GM19193 (cell line): ENCODE results near the gene PCYT2.
A peak's percentile ranks its signal among the peaks of the same experiment; 100 is the strongest.

ENCODE experiments used
- POLR2A ChIP-seq: IDR thresholded peaks from 4 replicates; pipeline ENCODE4 v1.6.1; 2011; ENCODE audit not compliant: insufficient read depth, insufficient read length; ENCODE audit errors: extremely low read depth

The PCYT2 gene

GRCh38 chr17:81868674-81869220 is 42.5 kb downstream of the PCYT2 start:
- TF ChIP-seq POLR2A, result no peak

- no peak for TF ChIP-seq POLR2A
Observed at GRCh38 chr17:81867991-81868673, 43.1 kb downstream of the PCYT2 start.

- peak; percentile 65 for TF ChIP-seq POLR2A
Observed at GRCh38 chr17:81867170-81867990, 43.8 kb downstream of the PCYT2 start.

GRCh38 chr17:81866440-81867169 is 44.6 kb downstream of the PCYT2 start:
- TF ChIP-seq POLR2A, result peak; percentile 43

- TF ChIP-seq POLR2A, result peak; percentile 44
Observed at GRCh38 chr17:81865733-81866439, 45.3 kb downstream of the PCYT2 start.

- TF ChIP-seq POLR2A, result no peak
Observed at GRCh38 chr17:81865358-81865732, 45.9 kb downstream of the PCYT2 start.

GRCh38 chr17:81863833-81864768 is 47.1 kb downstream of the PCYT2 start:
- peak; percentile 9 for TF ChIP-seq POLR2A

- TF ChIP-seq POLR2A, result no peak
Observed at GRCh38 chr17:81863123-81863675, 48.0 kb downstream of the PCYT2 start.

GRCh38 chr17:81860756-81861568 is 50.2 kb downstream of the PCYT2 start:
- TF ChIP-seq POLR2A, result peak; percentile 85

- peak; percentile 96 for TF ChIP-seq POLR2A
Observed at GRCh38 chr17:81859906-81860755, 51.1 kb downstream of the PCYT2 start, which contains the start of gene P4HB. Gene P4HB, minus strand, starts transcription at chr17:81860535. Its CDS starts 64 bp downstream, at chr17:81860471.

- no peak for TF ChIP-seq POLR2A
Observed at GRCh38 chr17:81858967-81859905, 52.0 kb downstream of the PCYT2 start.
